B cell (primary cell): Measurements from ENCODE around the gene RALGAPA2. TPM values are rescaled to one million over a fixed set of nuclear protein-coding genes. Genes with fewer than 3 reads are reported as not detected.

ENCODE experiments used
- ATAC-seq: fragments of 200-7000 bp; cut with Tn5 transposase; one replicate; pipeline ENCODE4 v1.10.0; 2021; ENCODE audit warnings: low read depth, mild to moderate bottlenecking, moderate number of reproducible peaks, moderate library complexity
- CTCF ChIA-PET: fragments of 350-600 bp; sonication (Branson Sonifier 250); formaldehyde crosslinking; loops from one replicate; lab custom pipeline; 2021; ENCODE audit warnings: antibody characterized with exemption, inconsistent platforms; lab: Charles Lee
- POLR2A ChIA-PET: fragments of 350-600 bp; sonication (Branson Sonifier 250); formaldehyde crosslinking; loops from one replicate; lab custom pipeline; 2021; ENCODE audit warnings: antibody characterized with exemption; lab: Charles Lee
- DNase-seq: peaks from one replicate; pipeline ENCODE4 v3.0.0; 2013
- H2AFZ ChIP-seq: 2 replicates; pipeline ENCODE4 v1.6.1; 2012; ENCODE audit warnings: mild to moderate bottlenecking, low read depth, low read length; ENCODE audit not compliant: insufficient read depth, poor library complexity, severe bottlenecking
- H3K27ac ChIP-seq, 2 donors: 1 replicate in 1 of 2; 2 replicates in 1 of 2; pipeline ENCODE4 v1.5.1; 2012 to 2013; ENCODE audit warnings: low read length in 2 of 2, mild to moderate bottlenecking in 2 of 2, moderate library complexity in 1 of 2
- H3K27me3 ChIP-seq, 4 experiments: fragments of 200-600 bp in 1 of 4; sonication (generic) in 1 of 4; replicated peaks in 1 of 4; 1 replicate in 2 of 4; 2 replicates in 2 of 4; pipeline versions ENCODE4 v1.6.1 to v1.7.0; 2013 to 2016; ENCODE audit warnings: low read length in 3 of 4, mild to moderate bottlenecking in 2 of 4, mixed read lengths in 1 of 4, moderate library complexity in 1 of 4; ENCODE audit not compliant: insufficient read depth in 4 of 4, control insufficient read depth in 3 of 4; ENCODE audit errors: control extremely low read depth in 1 of 4
- H3K36me3 ChIP-seq, 2 experiments: replicated peaks in 1 of 2; 1 replicate in 1 of 2; 2 replicates in 1 of 2; pipeline versions ENCODE4 v1.6.1 to v1.7.1; 2013; ENCODE audit warnings: low read length in 1 of 2; ENCODE audit not compliant: insufficient read depth in 2 of 2, control insufficient read depth in 1 of 2; ENCODE audit errors: control extremely low read depth in 1 of 2, extremely low read depth in 1 of 2
- H3K4me1 ChIP-seq, 2 donors: fragments of 200-600 bp in 1 of 2; sonication (generic) in 1 of 2; 1 replicate in 1 of 2; 2 replicates in 1 of 2; pipeline versions ENCODE4 v1.5.1 to v1.6.1; 2013 to 2017; ENCODE audit warnings: low read length in 2 of 2; ENCODE audit not compliant: control insufficient read depth in 2 of 2, insufficient read depth in 2 of 2
- H3K4me2 ChIP-seq: replicated peaks from 2 replicates; pipeline ENCODE3; 2012; ENCODE audit warnings: mild to moderate bottlenecking, low read depth, low read length; ENCODE audit not compliant: poor library complexity, severe bottlenecking
- H3K4me3 ChIP-seq, 5 experiments: fragments of 200-600 bp in 1 of 5; sonication (generic) in 1 of 5; 1 replicate in 3 of 5; 2 replicates in 2 of 5; pipeline versions ENCODE4 v1.5.1 to v1.7.0; 2011 to 2016; ENCODE audit warnings: low read length in 4 of 5, mild to moderate bottlenecking in 4 of 5, low read depth in 2 of 5, control low read depth in 1 of 5, moderate library complexity in 1 of 5; ENCODE audit not compliant: insufficient read depth in 1 of 5; ENCODE audit errors: control extremely low read depth in 1 of 5, extremely low read depth in 1 of 5
- H3K79me2 ChIP-seq: fragments of 200-600 bp; sonication (generic); one replicate; pipeline ENCODE4 v1.6.0; 2016; ENCODE audit warnings: low read length; ENCODE audit not compliant: control insufficient read depth, insufficient read depth
- H3K9ac ChIP-seq: fragments of 200-600 bp; sonication (generic); 2 replicates; pipeline ENCODE4 v1.6.1; 2017; ENCODE audit warnings: mild to moderate bottlenecking, low read length, moderate library complexity
- H3K9me3 ChIP-seq, 3 donors: one replicate each; pipeline versions ENCODE4 v1.6.1 to v1.7.1; 2013; ENCODE audit warnings: low read length in 2 of 3; ENCODE audit not compliant: control insufficient read depth in 2 of 3, insufficient read depth in 1 of 3; ENCODE audit errors: control extremely low read depth in 1 of 3
- H4K20me1 ChIP-seq: 2 replicates; pipeline ENCODE4 v1.6.0; 2012; ENCODE audit warnings: mild to moderate bottlenecking, low read length; ENCODE audit not compliant: insufficient read depth, control insufficient read depth, poor library complexity, severe bottlenecking
- H3K27ac Mint-ChIP-seq: one replicate; pipeline ENCODE4 v1.8.0; 2021; ENCODE audit warnings: mixed read lengths
- H3K27me3 Mint-ChIP-seq: one replicate; pipeline ENCODE4 v1.8.0; 2021; ENCODE audit warnings: mixed read lengths
- H3K4me1 Mint-ChIP-seq: one replicate; pipeline ENCODE4 v1.8.0; 2021; ENCODE audit warnings: mixed read lengths
- H3K4me3 Mint-ChIP-seq: one replicate; pipeline ENCODE4 v1.8.0; 2021; ENCODE audit warnings: mixed read lengths
- H3K9me3 Mint-ChIP-seq: one replicate; pipeline ENCODE4 v1.8.0; 2022; ENCODE audit warnings: mixed read lengths; ENCODE audit not compliant: insufficient read depth
- CTCF ChIP-seq: fragments of 200-600 bp; IDR thresholded peaks from one replicate; pipeline ENCODE4 v1.8.0; 2022; ENCODE audit warnings: antibody characterized with exemption, mild to moderate bottlenecking
- EZH2 ChIP-seq: IDR thresholded peaks from 2 replicates; pipeline ENCODE4 v1.6.1; 2012; ENCODE audit warnings: borderline replicate concordance, low read depth, mild to moderate bottlenecking, moderate library complexity, low read length; ENCODE audit not compliant: insufficient read depth, poor library complexity, severe bottlenecking
- WGBS: methylation state at CpG from one replicate; pipeline ENCODE4 v1.1.5; 2013; ENCODE audit warnings: missing lambda C conversion rate; ENCODE audit not compliant: insufficient coverage; 5-methylcytosine and 5-hydroxymethylcytosine counted together
- intact Hi-C: fragments of 100-400 bp; cut with micrococcal nuclease; formaldehyde crosslinking; loops from one replicate; pipeline ENCODE4 v1.10.0; 2022
- polyA plus RNA-seq: library from polyadenylated mRNA; depleted of rRNA; stranded (reverse); fragments of >200 nt; gene quantifications from 2 replicates; pipeline ENCODE4 v1.2.3, GENCODE V29; 2012
- total RNA-seq, 2 donors: library from RNA; stranded (reverse); fragments of 120-200 nt in 1 of 2; gene quantifications; 1 replicate in 1 of 2; 2 replicates in 1 of 2; pipeline versions ENCODE4 v1.2.3 to v1.2.4, GENCODE V29; 2013 to 2022

RALGAPA2 gene
- total and polyA plus RNA-seq, 2 donors (not counting 1 experiment from before 2014, with no cell fraction given) = 6.4 to 33.1 TPM

GRCh38 chr20:20517296-20517695 lies 195.1 kb downstream of the RALGAPA2 start:
- Histone ChIP-seq H2AFZ (no peak overlapping the region), H3K36me3 (peaks cover 0 to 34% of the 10 kb centered on the region in 2 experiments), H3K9ac (no peak overlapping the region), H3K4me3 (no peak overlapping the region), H3K4me2 (no peak overlapping the region), H3K79me2 (no peaks in the 10 kb centered on the region), H3K27ac (no peak overlapping the region), H3K9me3 (peaks cover 0 to 22% (median 11%) of the 10 kb centered on the region in 3 donors), H3K4me1 (no peaks in the 10 kb centered on the region), H4K20me1 (no peaks in the 10 kb centered on the region), H3K27me3 (no peaks in the 10 kb centered on the region)
- POLR2A ChIA-PET = no interaction called here
- no peak for ATAC-seq
- Mint-ChIP-seq H3K27ac (no peak overlapping the region), H3K27me3 (no peaks in the 10 kb centered on the region), H3K4me1 (no peaks in the 10 kb centered on the region), H3K9me3 (peaks cover 3% of the 10 kb centered on the region), H3K4me3 (no peak overlapping the region)
- intact Hi-C loops = no loop called here
- 100% methylated on average over 2 of the region's 2 CpGs for WGBS
- CTCF ChIA-PET = no interaction called here
- DNase-seq = no peak
- TF ChIP-seq EZH2 (no peak), CTCF (no peak)

- no peak overlapping the region for H3K9ac ChIP-seq
- H3K36me3 ChIP-seq = peaks cover 0 to 39% of the 10 kb centered on the region in 2 experiments
- Mint-ChIP-seq H3K4me1 (no peaks in the 10 kb centered on the region), H3K27ac (no peak overlapping the region), H3K27me3 (no peaks in the 10 kb centered on the region), H3K9me3 (peaks cover 3% of the 10 kb centered on the region), H3K4me3 (no peak overlapping the region)
- no peak overlapping the region for H3K27ac ChIP-seq
- H3K9me3 ChIP-seq = peaks cover 0 to 22% (median 11%) of the 10 kb centered on the region in 3 donors
- no peaks in the 10 kb centered on the region for H3K79me2 ChIP-seq
- no peak overlapping the region for H2AFZ ChIP-seq
- 92% methylated on average over 1 of the region's 1 CpG for WGBS
- H3K27me3 ChIP-seq = no peaks in the 10 kb centered on the region
- no peak overlapping the region for H3K4me2 ChIP-seq
- no peaks in the 10 kb centered on the region for H3K4me1 ChIP-seq
- no peaks in the 10 kb centered on the region for H4K20me1 ChIP-seq
- no peak overlapping the region for H3K4me3 ChIP-seq
- DNase-seq (no peak), ATAC-seq (no peak)
- CTCF ChIA-PET = no interaction called here
- POLR2A ChIA-PET = no interaction called here
- intact Hi-C loops = no loop called here
- TF ChIP-seq CTCF = no peak
- no peak for TF ChIP-seq EZH2
These were observed 198.7 kb downstream of the RALGAPA2 start for GRCh38 chr20:20513720-20514119.
